HG03159 (cell line): Measurements from ENCODE around the gene LTBP3.

Source experiments
- ATAC-seq: cut with Tn5 transposase; IDR thresholded peaks from one replicate; pipeline ENCODE4 v1.9.1; 2021; ENCODE audit warnings: mild to moderate bottlenecking, moderate library complexity; ENCODE audit not compliant: unreplicated experiment

LTBP3 gene

GRCh38 chr11:65498727-65498976 lies 59.5 kb downstream of the LTBP3 start:
- no peak for ATAC-seq

- ATAC-seq = no peak
Observed at GRCh38 chr11:65498042-65498726, 60.0 kb downstream of the LTBP3 start.

GRCh38 chr11:65497141-65498041 lies 60.8 kb downstream of the LTBP3 start:
- peak; percentile 56 for ATAC-seq

GRCh38 chr11:65496304-65497140 lies 61.6 kb downstream of the LTBP3 start:
- ATAC-seq = peak; percentile 2

GRCh38 chr11:65493367-65494176 lies 64.6 kb downstream of the LTBP3 start:
- no peak for ATAC-seq

GRCh38 chr11:65492637-65493366 lies 65.4 kb downstream of the LTBP3 start:
- no peak for ATAC-seq

GRCh38 chr11:65492387-65492636 lies 65.8 kb downstream of the LTBP3 start:
- ATAC-seq = no peak

GRCh38 chr11:65491614-65492386 lies 66.4 kb downstream of the LTBP3 start:
- ATAC-seq = no peak

GRCh38 chr11:65491163-65491465 lies 67.0 kb downstream of the LTBP3 start:
- no peak for ATAC-seq

GRCh38 chr11:65489706-65490320 lies 68.3 kb downstream of the LTBP3 start:
- ATAC-seq = no peak

GRCh38 chr11:65489035-65489705 lies 69.0 kb downstream of the LTBP3 start:
- no peak for ATAC-seq
